Measurements from ENCODE around the gene TRIM46. TPM values are rescaled to one million over a fixed set of nuclear protein-coding genes. Genes with fewer than 3 reads are reported as not detected.

Gene TRIM46
- polyA plus RNA-seq, 1 donor (not counting 4 experiments of a cell fraction or from before 2014, with no cell fraction given): 1.7 TPM

DNA sequence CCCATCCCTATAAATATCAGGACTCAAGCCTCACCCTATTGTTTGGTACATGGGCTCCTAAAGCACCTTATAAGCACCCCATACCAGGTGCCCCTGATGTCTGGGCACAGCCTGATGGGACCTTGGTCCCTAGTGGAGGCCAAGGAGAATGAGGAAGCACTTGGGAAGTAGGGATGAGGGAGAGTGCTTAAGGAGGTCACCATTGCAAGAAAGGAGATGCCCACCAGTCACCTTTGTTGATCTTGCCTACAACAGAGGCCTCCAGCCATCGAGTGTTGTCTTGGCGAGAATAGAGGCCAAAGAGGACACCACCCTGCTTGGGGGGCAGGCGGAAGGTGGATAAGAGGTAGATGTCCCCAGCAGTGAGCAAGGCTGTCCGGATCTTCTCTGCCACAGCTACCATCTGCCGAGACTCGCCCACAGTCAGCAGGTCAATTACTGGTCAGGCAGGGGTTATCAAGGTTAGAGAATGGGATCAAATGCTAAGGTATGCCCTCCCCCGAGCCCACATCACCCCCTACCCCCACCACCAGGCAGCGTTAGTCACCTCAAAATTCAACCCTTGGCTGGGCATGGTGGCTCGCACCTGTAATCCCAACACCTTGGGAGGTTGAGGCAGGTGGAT is 32.4 kb downstream of the TRIM46 start:
- Histone ChIP-seq H3K4me3 (ENCODE audit: control insufficient read depth in 2 of 3, extremely low read depth in 1 of 3, insufficient read depth in 2 of 3, low read depth in 1 of 3, low read length in 3 of 3) (no peak overlapping the region), H3K9me1 (ENCODE audit: control insufficient read depth, extremely low read depth, insufficient read depth, low read length) (no peaks in the 10 kb centered on the region), H3K79me2 (ENCODE audit: control insufficient read depth, insufficient read depth, low read length) (peaks cover 12% of the 10 kb centered on the region), H3K27me3 (ENCODE audit: control insufficient read depth, extremely low read depth, insufficient read depth, low read length) (no peaks in the 10 kb centered on the region), H3K9ac (ENCODE audit: control insufficient read depth, extremely low read depth, insufficient read depth, low read length) (no peak overlapping the region), H3K4me2 (ENCODE audit: control insufficient read depth, extremely low read depth, insufficient read depth, low read depth, low read length) (no peak overlapping the region), H3K27ac (ENCODE audit: control insufficient read depth, insufficient read depth, low read length) (no peak overlapping the region), H3K4me1 (ENCODE audit: control insufficient read depth, extremely low read depth, insufficient read depth, low read length) (peaks cover 22% of the 10 kb centered on the region), H3K9me3 (ENCODE audit: control insufficient read depth, low read depth, low read length) (no peaks in the 10 kb centered on the region), H3K36me3 (ENCODE audit: control insufficient read depth in 2 of 2, extremely low read depth in 1 of 2, insufficient read depth in 2 of 2, low read length in 2 of 2) (peaks cover 3 to 9% of the 10 kb centered on the region in 2 experiments), H4K20me1 (ENCODE audit: control insufficient read depth, extremely low read depth, insufficient read depth, low read length) (no peaks in the 10 kb centered on the region), H2AFZ (ENCODE audit: control insufficient read depth, low read length) (no peak overlapping the region)
- no peak for FAIRE-seq
- no peak for DNase-seq (ENCODE audit: low read depth, low spot score)
- dilution Hi-C loops (cut with MboI; ENCODE audit: extremely low pct_ligation_motif_present, low sequenced_read_pairs): no loop called here
- TF ChIP-seq, protein P1, sequence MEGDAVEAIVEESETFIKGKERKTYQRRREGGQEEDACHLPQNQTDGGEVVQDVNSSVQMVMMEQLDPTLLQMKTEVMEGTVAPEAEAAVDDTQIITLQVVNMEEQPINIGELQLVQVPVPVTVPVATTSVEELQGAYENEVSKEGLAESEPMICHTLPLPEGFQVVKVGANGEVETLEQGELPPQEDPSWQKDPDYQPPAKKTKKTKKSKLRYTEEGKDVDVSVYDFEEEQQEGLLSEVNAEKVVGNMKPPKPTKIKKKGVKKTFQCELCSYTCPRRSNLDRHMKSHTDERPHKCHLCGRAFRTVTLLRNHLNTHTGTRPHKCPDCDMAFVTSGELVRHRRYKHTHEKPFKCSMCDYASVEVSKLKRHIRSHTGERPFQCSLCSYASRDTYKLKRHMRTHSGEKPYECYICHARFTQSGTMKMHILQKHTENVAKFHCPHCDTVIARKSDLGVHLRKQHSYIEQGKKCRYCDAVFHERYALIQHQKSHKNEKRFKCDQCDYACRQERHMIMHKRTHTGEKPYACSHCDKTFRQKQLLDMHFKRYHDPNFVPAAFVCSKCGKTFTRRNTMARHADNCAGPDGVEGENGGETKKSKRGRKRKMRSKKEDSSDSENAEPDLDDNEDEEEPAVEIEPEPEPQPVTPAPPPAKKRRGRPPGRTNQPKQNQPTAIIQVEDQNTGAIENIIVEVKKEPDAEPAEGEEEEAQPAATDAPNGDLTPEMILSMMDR (optimal IDR thresholded peaks at IDR 0.05 in 1 of 3, IDR thresholded peaks at IDR 0.05 in 1 of 3, conservative IDR thresholded peaks at IDR 0.05 in 1 of 3; ENCODE audit: extremely low read depth in 1 of 3, insufficient read depth in 2 of 3, low read length in 3 of 3): no peak
- TF ChIP-seq EZH2 (IDR thresholded peaks at IDR 0.05; ENCODE audit: low read length): no peak

DNA sequence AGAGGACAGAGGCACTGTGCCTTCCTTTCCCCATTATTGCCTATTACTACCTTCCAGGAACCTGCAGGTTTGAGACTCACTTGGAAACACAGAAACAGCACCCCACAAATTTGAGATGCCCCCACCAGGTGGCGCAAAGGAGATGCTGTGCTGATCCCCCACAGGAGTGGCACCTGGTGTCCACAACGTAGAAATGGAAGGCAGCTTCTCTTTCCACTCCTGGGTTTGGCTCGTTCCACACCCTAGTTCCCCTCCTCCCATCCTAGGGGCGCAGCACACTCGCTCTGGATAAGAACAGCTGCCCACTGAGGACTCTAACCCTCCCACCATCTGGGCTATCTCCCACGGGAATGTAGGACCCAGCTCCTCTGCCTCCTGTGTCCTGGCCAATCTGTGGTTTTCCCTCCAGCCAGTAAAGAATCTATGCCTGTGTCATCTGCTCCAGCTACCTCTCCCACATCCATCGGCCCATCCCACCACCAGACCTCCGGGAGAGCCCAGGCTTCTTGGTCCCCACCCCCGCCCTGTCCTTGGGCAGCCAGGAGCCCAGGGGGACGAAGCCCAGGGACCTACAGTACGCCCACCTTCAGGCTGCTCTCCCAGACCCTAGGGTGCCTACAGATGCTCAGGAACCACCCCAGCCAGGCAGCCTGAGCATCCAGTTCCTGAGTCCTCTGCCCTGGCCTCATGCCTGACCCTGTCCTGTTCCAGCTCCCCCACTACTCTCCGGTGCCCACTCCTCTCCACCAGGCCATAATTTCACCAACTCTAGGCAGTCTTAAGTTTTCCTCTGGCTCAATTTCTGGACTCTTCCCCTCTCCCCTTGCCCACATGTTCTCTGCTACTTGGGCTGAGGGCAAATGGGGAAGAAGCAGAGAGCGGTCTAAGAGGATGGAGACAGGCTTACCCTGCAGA is 33.5 kb downstream of the TRIM46 start:
- Histone ChIP-seq H3K4me3 (ENCODE audit: control insufficient read depth in 2 of 3, extremely low read depth in 1 of 3, insufficient read depth in 2 of 3, low read depth in 1 of 3, low read length in 3 of 3) (no peak overlapping the region), H3K4me1 (ENCODE audit: control insufficient read depth, extremely low read depth, insufficient read depth, low read length) (peaks cover 22% of the 10 kb centered on the region), H3K27me3 (ENCODE audit: control insufficient read depth, extremely low read depth, insufficient read depth, low read length) (no peaks in the 10 kb centered on the region), H2AFZ (ENCODE audit: control insufficient read depth, low read length) (peak overlapping the region; percentile 11), H3K4me2 (ENCODE audit: control insufficient read depth, extremely low read depth, insufficient read depth, low read depth, low read length) (peak overlapping the region; percentile 46), H3K27ac (ENCODE audit: control insufficient read depth, insufficient read depth, low read length) (peak overlapping the region; percentile 13), H3K79me2 (ENCODE audit: control insufficient read depth, insufficient read depth, low read length) (peaks cover 12% of the 10 kb centered on the region), H3K9me1 (ENCODE audit: control insufficient read depth, extremely low read depth, insufficient read depth, low read length) (no peaks in the 10 kb centered on the region), H3K9ac (ENCODE audit: control insufficient read depth, extremely low read depth, insufficient read depth, low read length) (peak overlapping the region; percentile 98), H4K20me1 (ENCODE audit: control insufficient read depth, extremely low read depth, insufficient read depth, low read length) (no peaks in the 10 kb centered on the region), H3K9me3 (ENCODE audit: control insufficient read depth, low read depth, low read length) (no peaks in the 10 kb centered on the region), H3K36me3 (ENCODE audit: control insufficient read depth in 2 of 2, extremely low read depth in 1 of 2, insufficient read depth in 2 of 2, low read length in 2 of 2) (peaks cover 2 to 5% of the 10 kb centered on the region in 2 experiments)
- DNase-seq (ENCODE audit: low read depth, low spot score): no peak
- dilution Hi-C loops (cut with MboI; ENCODE audit: extremely low pct_ligation_motif_present, low sequenced_read_pairs): no loop called here
- TF ChIP-seq, protein P1 (optimal IDR thresholded peaks at IDR 0.05 in 1 of 3, IDR thresholded peaks at IDR 0.05 in 1 of 3, conservative IDR thresholded peaks at IDR 0.05 in 1 of 3; ENCODE audit: extremely low read depth in 1 of 3, insufficient read depth in 2 of 3, low read length in 3 of 3): peak; percentile 92 to 97 (median 95)
- TF ChIP-seq EZH2 (IDR thresholded peaks at IDR 0.05; ENCODE audit: low read length): no peak
- FAIRE-seq: peak; percentile 60

Measured in keratinocyte (primary cell).